ENCODE measurements around the gene VAT1.
"Not testable (repeated sequence)": the region's sequence is repeated elsewhere in the genome, so short reads cannot be mapped to it uniquely, and the experiment has no call there.

The VAT1 gene

DNA sequence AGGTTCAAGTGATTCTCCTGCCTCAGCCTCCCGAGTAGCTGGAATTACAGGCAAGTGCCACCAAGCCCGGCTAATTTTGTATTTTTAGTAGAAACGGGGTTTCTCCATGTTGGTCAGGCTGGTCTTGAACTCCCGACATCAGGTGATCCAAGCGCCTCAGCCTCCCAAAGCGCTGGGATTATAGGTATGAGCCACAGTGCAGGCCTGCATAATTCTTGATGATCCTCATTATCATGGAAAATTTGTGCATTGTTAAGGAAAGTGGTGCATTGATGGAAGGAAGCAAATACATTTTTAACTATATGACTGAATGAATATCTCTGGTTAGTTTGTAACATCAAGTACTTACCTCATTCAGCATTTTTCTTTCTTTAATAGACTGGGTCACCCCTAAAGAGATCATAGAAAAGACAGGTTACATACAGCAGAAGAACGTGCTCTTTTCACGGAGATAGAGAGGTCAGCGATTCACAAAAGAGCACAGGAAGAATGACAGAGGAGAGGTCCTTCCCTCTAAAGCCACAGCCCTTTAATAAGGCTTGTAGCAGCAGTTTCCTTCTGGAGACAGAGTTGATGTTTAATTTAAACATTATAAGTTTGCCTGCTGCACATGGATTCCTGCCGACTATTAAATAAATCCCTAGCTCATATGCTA, 40.9 kb upstream of the VAT1 start:
- H3K36me3 ChIP-seq (ENCODE audit: control insufficient read depth, insufficient read depth, low read length): peaks cover 2% of the 10 kb centered on the region
- no peak for DNase-seq (ENCODE audit: extremely low read depth, insufficient read length)

DNA sequence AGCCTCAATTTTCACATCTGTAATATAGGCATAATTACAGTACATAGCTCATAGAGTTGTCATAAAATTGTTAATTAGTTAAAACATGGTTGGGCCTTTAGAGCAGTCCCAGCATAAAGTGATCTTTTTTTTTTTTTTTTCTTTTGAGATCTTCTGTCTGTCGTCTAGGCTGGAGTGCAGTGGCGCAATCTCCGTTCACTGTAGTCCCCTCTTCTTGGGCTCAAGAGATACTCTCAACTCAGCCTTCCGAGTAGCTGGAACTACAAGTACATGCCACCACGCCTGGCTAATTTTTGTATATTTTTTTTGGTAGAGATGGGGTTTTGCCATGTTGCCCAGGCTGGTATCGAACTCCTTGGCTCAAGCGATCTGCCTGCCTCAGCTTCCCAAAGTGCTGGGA, 33.9 kb upstream of the VAT1 start:
- Histone ChIP-seq H3K4me3 (replicated peaks; ENCODE audit: low read depth, low read length) (no peak overlapping the region), H3K36me3 (ENCODE audit: control insufficient read depth, insufficient read depth, low read length) (peaks cover 5% of the 10 kb centered on the region), H3K27me3 (replicated peaks; ENCODE audit: control insufficient read depth, insufficient read depth, low read length) (no peaks in the 10 kb centered on the region)
- DNase-seq (ENCODE audit: extremely low read depth, insufficient read length): no peak
- TF ChIP-seq, protein P1, sequence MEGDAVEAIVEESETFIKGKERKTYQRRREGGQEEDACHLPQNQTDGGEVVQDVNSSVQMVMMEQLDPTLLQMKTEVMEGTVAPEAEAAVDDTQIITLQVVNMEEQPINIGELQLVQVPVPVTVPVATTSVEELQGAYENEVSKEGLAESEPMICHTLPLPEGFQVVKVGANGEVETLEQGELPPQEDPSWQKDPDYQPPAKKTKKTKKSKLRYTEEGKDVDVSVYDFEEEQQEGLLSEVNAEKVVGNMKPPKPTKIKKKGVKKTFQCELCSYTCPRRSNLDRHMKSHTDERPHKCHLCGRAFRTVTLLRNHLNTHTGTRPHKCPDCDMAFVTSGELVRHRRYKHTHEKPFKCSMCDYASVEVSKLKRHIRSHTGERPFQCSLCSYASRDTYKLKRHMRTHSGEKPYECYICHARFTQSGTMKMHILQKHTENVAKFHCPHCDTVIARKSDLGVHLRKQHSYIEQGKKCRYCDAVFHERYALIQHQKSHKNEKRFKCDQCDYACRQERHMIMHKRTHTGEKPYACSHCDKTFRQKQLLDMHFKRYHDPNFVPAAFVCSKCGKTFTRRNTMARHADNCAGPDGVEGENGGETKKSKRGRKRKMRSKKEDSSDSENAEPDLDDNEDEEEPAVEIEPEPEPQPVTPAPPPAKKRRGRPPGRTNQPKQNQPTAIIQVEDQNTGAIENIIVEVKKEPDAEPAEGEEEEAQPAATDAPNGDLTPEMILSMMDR (IDR thresholded peaks at IDR 0.05; ENCODE audit: insufficient read depth, low read length, poor library complexity, severe bottlenecking): no peak

More for the DNA sequence above, 40.9 kb upstream of the VAT1 start:
- TF ChIP-seq, protein P1 (IDR thresholded peaks at IDR 0.05; ENCODE audit: insufficient read depth, low read length, poor library complexity, severe bottlenecking): no peak
- Histone ChIP-seq H3K27me3 (replicated peaks; ENCODE audit: control insufficient read depth, insufficient read depth, low read length) (no peaks in the 10 kb centered on the region), H3K4me3 (replicated peaks; ENCODE audit: low read depth, low read length) (no peak overlapping the region)

DNA sequence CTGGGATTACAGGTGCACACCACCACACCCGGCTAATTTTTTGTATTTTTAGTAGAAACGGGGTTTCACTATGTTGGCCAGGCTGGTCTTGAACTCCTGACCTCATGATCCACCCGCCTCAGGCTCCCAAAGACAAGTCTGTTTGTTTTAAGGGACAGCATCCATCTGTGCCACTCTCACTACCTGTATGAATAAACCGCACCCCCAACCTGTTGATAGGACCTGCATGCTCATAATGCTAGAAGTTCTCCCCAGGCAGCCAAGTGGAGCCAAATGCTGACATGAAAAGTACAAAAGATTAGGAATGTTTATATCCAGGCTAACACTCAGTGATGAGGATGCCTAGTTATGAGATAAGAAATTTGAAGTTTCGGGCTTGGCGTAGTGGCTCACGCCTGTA, 30.8 kb upstream of the VAT1 start:
- H3K4me3 ChIP-seq (replicated peaks; ENCODE audit: low read depth, low read length); DNase-seq (ENCODE audit: extremely low read depth, insufficient read length); H3K27me3 ChIP-seq (replicated peaks; ENCODE audit: control insufficient read depth, insufficient read depth, low read length): not testable (repeated sequence)
- H3K36me3 ChIP-seq (ENCODE audit: control insufficient read depth, insufficient read depth, low read length): peaks cover 12% of the 10 kb centered on the region

DNA sequence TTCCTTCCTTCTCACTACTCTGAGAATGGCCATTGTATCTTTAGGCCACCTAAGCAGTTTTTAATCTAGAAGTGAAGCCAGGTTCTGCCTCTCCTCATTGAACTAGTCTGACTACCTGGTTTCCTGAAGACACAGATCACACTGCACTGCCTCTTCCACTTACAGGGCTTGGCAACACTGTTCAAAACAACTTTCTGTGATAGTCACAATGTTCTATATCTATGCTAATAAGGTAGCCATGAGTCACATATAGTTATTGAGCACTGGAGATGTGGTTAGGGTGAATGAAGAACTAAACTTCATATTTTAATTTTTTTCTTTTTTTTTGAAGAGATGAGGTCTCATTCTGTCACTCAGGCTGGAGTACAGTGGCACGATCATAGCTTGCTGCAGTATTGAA, 29.8 kb upstream of the VAT1 start:
- DNase-seq (ENCODE audit: extremely low read depth, insufficient read length): no peak
- peaks cover 12% of the 10 kb centered on the region for H3K36me3 ChIP-seq (ENCODE audit: control insufficient read depth, insufficient read depth, low read length)
- H3K4me3 ChIP-seq (replicated peaks; ENCODE audit: low read depth, low read length): no peak overlapping the region
- H3K27me3 ChIP-seq (replicated peaks; ENCODE audit: control insufficient read depth, insufficient read depth, low read length): no peaks in the 10 kb centered on the region
- TF ChIP-seq, protein P1 (IDR thresholded peaks at IDR 0.05; ENCODE audit: insufficient read depth, low read length, poor library complexity, severe bottlenecking): no peak

DNA sequence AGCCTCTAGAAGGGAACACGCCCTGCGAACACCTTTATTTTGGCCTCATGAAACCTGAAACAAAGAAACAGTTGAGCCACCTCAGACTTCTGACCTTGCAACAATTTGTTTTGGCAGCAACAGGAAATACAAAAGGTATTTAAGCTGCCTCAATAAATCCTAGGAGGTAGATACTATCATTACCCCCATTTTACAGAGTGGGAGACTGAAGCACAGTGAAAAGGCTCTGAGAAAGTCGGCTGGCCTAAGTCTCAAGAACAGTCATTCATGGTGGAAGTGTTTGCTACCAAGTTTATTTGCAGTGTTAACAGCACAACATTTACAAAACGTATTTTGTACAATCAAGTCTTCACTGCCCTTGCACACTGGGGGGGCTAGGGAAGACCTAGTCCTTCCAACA, 21.8 kb upstream of the VAT1 start:
- TF ChIP-seq, protein P1 (IDR thresholded peaks at IDR 0.05; ENCODE audit: insufficient read depth, low read length, poor library complexity, severe bottlenecking): no peak
- H3K27me3 ChIP-seq (replicated peaks; ENCODE audit: control insufficient read depth, insufficient read depth, low read length): no peaks in the 10 kb centered on the region
- H3K36me3 ChIP-seq (ENCODE audit: control insufficient read depth, insufficient read depth, low read length): peaks cover 9% of the 10 kb centered on the region
- no peak overlapping the region for H3K4me3 ChIP-seq (replicated peaks; ENCODE audit: low read depth, low read length)
- no peak for DNase-seq (ENCODE audit: extremely low read depth, insufficient read length)

DNA sequence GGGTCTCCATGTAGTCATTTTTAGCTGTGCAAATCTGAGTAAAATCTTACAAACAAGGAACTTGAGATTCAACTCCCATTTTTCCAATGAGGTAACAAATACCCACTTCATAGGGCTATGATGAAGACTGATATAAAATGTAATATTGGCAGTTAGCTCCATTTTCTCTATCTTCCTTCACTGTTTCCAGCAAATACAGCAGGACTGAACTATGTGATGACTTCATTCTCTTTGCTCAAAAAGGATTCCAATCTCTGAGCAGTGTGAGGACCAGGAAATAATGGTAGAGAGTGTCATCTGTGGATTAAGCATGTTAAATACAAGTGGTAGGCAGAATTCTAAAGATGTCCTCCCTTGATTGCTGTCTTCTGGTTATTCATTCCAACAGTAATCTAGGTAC, 21.1 kb upstream of the VAT1 start:
- Histone ChIP-seq H3K27me3 (replicated peaks; ENCODE audit: control insufficient read depth, insufficient read depth, low read length) (no peaks in the 10 kb centered on the region), H3K4me3 (replicated peaks; ENCODE audit: low read depth, low read length) (no peak overlapping the region), H3K36me3 (ENCODE audit: control insufficient read depth, insufficient read depth, low read length) (peaks cover 5% of the 10 kb centered on the region)
- TF ChIP-seq, protein P1 (IDR thresholded peaks at IDR 0.05; ENCODE audit: insufficient read depth, low read length, poor library complexity, severe bottlenecking): no peak
- no peak for DNase-seq (ENCODE audit: extremely low read depth, insufficient read length)
